ENCODE measurements around the gene AHI1.
A peak's percentile ranks its signal among the peaks of the same experiment; 100 is the strongest.
"Not testable (repeated sequence)": the region's sequence is repeated elsewhere in the genome, so short reads cannot be mapped to it uniquely, and the experiment has no call there.

The AHI1 gene

GRCh38 chr6:135505648-135506047, 8.1 kb upstream of the AHI1 start:
- no peak for DNase-seq (ENCODE audit: low read depth)

- no peak for DNase-seq (ENCODE audit: low read depth)
Observed at GRCh38 chr6:135505222-135505621, 7.7 kb upstream of the AHI1 start.

GRCh38 chr6:135504734-135505133, 7.2 kb upstream of the AHI1 start:
- no peak for DNase-seq (ENCODE audit: low read depth)

- DNase-seq (ENCODE audit: low read depth): no peak
Observed at GRCh38 chr6:135503703-135504475, 6.3 kb upstream of the AHI1 start.

GRCh38 chr6:135499441-135500340, 2.2 kb upstream of the AHI1 start:
- DNase-seq (ENCODE audit: low read depth): no peak

- peak; percentile 24 for DNase-seq (ENCODE audit: low read depth)
Observed at GRCh38 chr6:135498185-135498841, 773 bp upstream of the AHI1 start.

- DNase-seq (ENCODE audit: low read depth): no peak
Observed at GRCh38 chr6:135496800-135497411, 634 bp downstream of the AHI1 start.

GRCh38 chr6:135493218-135493961, 4.2 kb downstream of the AHI1 start:
- DNase-seq (ENCODE audit: low read depth): no peak

GRCh38 chr6:135490381-135490780, 7.2 kb downstream of the AHI1 start:
- DNase-seq (ENCODE audit: low read depth): no peak

- DNase-seq (ENCODE audit: low read depth): no peak
Observed at GRCh38 chr6:135488023-135488422, 9.5 kb downstream of the AHI1 start.

- DNase-seq (ENCODE audit: low read depth): not testable (repeated sequence)
Observed at GRCh38 chr6:135483903-135484302, 13.6 kb downstream of the AHI1 start.

- DNase-seq (ENCODE audit: low read depth): no peak
Observed at GRCh38 chr6:135481783-135482369, 15.7 kb downstream of the AHI1 start.

- no peak for DNase-seq (ENCODE audit: low read depth)
Observed at GRCh38 chr6:135479601-135480000, 17.9 kb downstream of the AHI1 start.

- no peak for DNase-seq (ENCODE audit: low read depth)
Observed at GRCh38 chr6:135478626-135479025, 18.9 kb downstream of the AHI1 start.

GRCh38 chr6:135475292-135475886, 22.2 kb downstream of the AHI1 start:
- DNase-seq (ENCODE audit: low read depth): no peak

- DNase-seq (ENCODE audit: low read depth): no peak
Observed at GRCh38 chr6:135474362-135474761, 23.2 kb downstream of the AHI1 start.

GRCh38 chr6:135465903-135466302, 31.6 kb downstream of the AHI1 start:
- DNase-seq (ENCODE audit: low read depth): no peak

- DNase-seq (ENCODE audit: low read depth): no peak
Observed at GRCh38 chr6:135465307-135465706, 32.2 kb downstream of the AHI1 start.

GRCh38 chr6:135464634-135465033, 32.9 kb downstream of the AHI1 start:
- no peak for DNase-seq (ENCODE audit: low read depth)

- no peak for DNase-seq (ENCODE audit: low read depth)
Observed at GRCh38 chr6:135461208-135461607, 36.3 kb downstream of the AHI1 start.

- no peak for DNase-seq (ENCODE audit: low read depth)
Observed at GRCh38 chr6:135458051-135458450, 39.5 kb downstream of the AHI1 start.

All from stimulated activated CD8-positive, alpha-beta memory T cell treated with anti-CD3 and anti-CD28 coated beads, Interleukin-12 subunit alpha, Interleukin-12 subunit beta, amount 100 ng/mL, for 4 hours (primary cell).